GM23248 (cell line): ENCODE results near the gene TEPSIN. TPM values are rescaled to one million over a fixed set of nuclear protein-coding genes. Genes with fewer than 3 reads are reported as not detected.
A peak's percentile ranks its signal among the peaks of the same experiment; 100 is the strongest.

Experiments used
- DNase-seq: peaks from one replicate; pipeline ENCODE4 v3.0.0-alpha.2; 2015
- H2AFZ ChIP-seq: fragments of 200-600 bp; sonication (generic); 2 replicates; pipeline ENCODE4 v1.6.1; 2016; ENCODE audit warnings: antibody characterized with exemption
- H3F3A ChIP-seq: fragments of 200-600 bp; sonication (generic); 2 replicates; pipeline ENCODE4 v1.6.1; 2016; ENCODE audit warnings: mild to moderate bottlenecking, antibody characterized with exemption, mixed run types; ENCODE audit not compliant: insufficient read depth
- H3K27ac ChIP-seq: fragments of 200-600 bp; sonication (generic); 2 replicates; pipeline ENCODE4 v1.5.1; 2016; ENCODE audit warnings: mild to moderate bottlenecking
- H3K27me3 ChIP-seq: fragments of 200-600 bp; sonication (generic); replicated peaks from 2 replicates; pipeline ENCODE4 v1.6.1; 2016; ENCODE audit warnings: mild to moderate bottlenecking; ENCODE audit not compliant: insufficient read depth
- H3K36me3 ChIP-seq: fragments of 200-600 bp; sonication (generic); 2 replicates; pipeline ENCODE4 v1.6.1; 2016; ENCODE audit warnings: low read depth, mild to moderate bottlenecking
- H3K4me1 ChIP-seq: fragments of 200-600 bp; sonication (generic); 2 replicates; pipeline ENCODE4 v1.6.1; 2016; ENCODE audit warnings: mild to moderate bottlenecking; ENCODE audit not compliant: insufficient read depth
- H3K4me2 ChIP-seq: fragments of 200-600 bp; sonication (generic); one replicate; pipeline ENCODE4 v1.6.1; 2016; ENCODE audit warnings: mild to moderate bottlenecking; ENCODE audit not compliant: unreplicated experiment
- H3K4me3 ChIP-seq: fragments of 200-600 bp; sonication (generic); 2 replicates; pipeline ENCODE4 v1.5.1; 2016; ENCODE audit warnings: mild to moderate bottlenecking
- H3K79me2 ChIP-seq: fragments of 200-600 bp; sonication (generic); 2 replicates; pipeline ENCODE4 v1.6.1; 2016; ENCODE audit warnings: mild to moderate bottlenecking; ENCODE audit not compliant: insufficient read depth
- H3K9ac ChIP-seq: fragments of 200-600 bp; sonication (generic); 2 replicates; pipeline ENCODE4 v1.6.1; 2016; ENCODE audit warnings: mild to moderate bottlenecking
- H3K9me2 ChIP-seq: fragments of 200-600 bp; sonication (generic); 2 replicates; pipeline ENCODE4 v1.6.1; 2016; ENCODE audit warnings: mixed run types, mild to moderate bottlenecking, moderate library complexity; ENCODE audit not compliant: insufficient read depth
- H3K9me3 ChIP-seq: fragments of 200-600 bp; sonication (generic); one replicate; pipeline ENCODE4 v1.6.1; 2017; ENCODE audit warnings: low read depth
- H4K20me1 ChIP-seq: fragments of 200-600 bp; sonication (generic); 2 replicates; pipeline ENCODE4 v1.6.0; 2016; ENCODE audit not compliant: insufficient read depth
- EZH2 ChIP-seq: fragments of 200-600 bp; sonication (generic); IDR thresholded peaks from 2 replicates; pipeline ENCODE4 v1.6.1; 2018; ENCODE audit warnings: antibody characterized with exemption, mild to moderate bottlenecking; ENCODE audit not compliant: insufficient read depth, poor library complexity, severe bottlenecking
- EZH2phosphoT487 ChIP-seq: fragments of 200-600 bp; sonication (generic); IDR thresholded peaks from 2 replicates; pipeline ENCODE4 v1.6.1; 2018; ENCODE audit warnings: antibody characterized with exemption, moderate library complexity, mild to moderate bottlenecking, low read depth; ENCODE audit not compliant: insufficient read depth
- WGBS, 2 experiments: methylation state at CpG; one replicate each; pipeline ENCODE4 v1.1.6; 2015 to 2017; ENCODE audit warnings: low lambda C conversion rate in 2 of 2, low coverage in 1 of 2; ENCODE audit errors: missing lambda C conversion rate in 2 of 2; 5-methylcytosine and 5-hydroxymethylcytosine counted together
- in situ Hi-C: fragments of 300-500 bp; cut with MboI; formaldehyde crosslinking; loops from 2 replicates; pipeline ENCODE4 v1.15.0; 2020
- polyA plus RNA-seq: library from polyadenylated mRNA; unstranded; fragments of >200 nt; fragmentation: Nextera tagmentation; extraction: Ambion mirVana; gene quantifications from 2 replicates; pipeline ENCODE4 v1.2.1, GENCODE V29; 2016
- total RNA-seq: library from RNA; depleted of rRNA; stranded (reverse); fragments of >200 nt; shearing (Covaris generic); gene quantifications from 2 replicates; pipeline ENCODE4 v1.2.3, GENCODE V29; 2014

Gene TEPSIN
- total and polyA plus RNA-seq, 2 experiments from 2014 or later: 2.7 to 16.1 TPM

DNA sequence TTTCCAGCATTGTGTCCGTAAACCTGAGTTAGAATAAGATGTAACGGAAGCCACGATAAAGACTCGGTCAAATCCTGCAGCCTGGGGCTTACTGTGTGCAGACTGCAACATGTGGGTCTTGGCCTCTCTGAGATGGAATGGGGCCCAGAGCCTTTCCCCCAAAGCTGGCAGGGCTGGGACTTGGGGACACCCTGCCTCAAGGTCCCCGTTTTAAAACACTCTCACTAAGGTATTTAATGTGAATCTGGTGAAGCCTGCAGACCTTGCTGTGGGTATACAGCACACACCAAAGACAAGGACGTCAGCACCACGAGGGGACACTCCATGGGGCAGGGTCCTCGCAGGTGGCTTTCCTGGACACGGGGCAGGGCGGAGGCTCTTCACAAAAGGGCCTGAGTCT is 2.3 kb upstream of the TEPSIN start:
- no peaks in the 10 kb centered on the region for H3K9me3 ChIP-seq
- no peaks in the 10 kb centered on the region for H3F3A ChIP-seq
- H3K4me2 ChIP-seq: no peak overlapping the region
- H2AFZ ChIP-seq: no peak overlapping the region
- no peak for DNase-seq
- in situ Hi-C loops: no loop called here
- peaks cover 52% of the 10 kb centered on the region for H3K79me2 ChIP-seq
- no peak overlapping the region for H3K4me3 ChIP-seq
- H3K27ac ChIP-seq: no peak overlapping the region
- no peaks in the 10 kb centered on the region for H4K20me1 ChIP-seq
- H3K27me3 ChIP-seq: no peaks in the 10 kb centered on the region
- 78% methylated on average over 10 of the region's 10 CpGs for WGBS, 2 experiments
- peaks cover 4% of the 10 kb centered on the region; the same call in 1 of the 2 replicates for H3K36me3 ChIP-seq
- TF ChIP-seq EZH2phosphoT487 (no peak), EZH2 (no peak)
- peaks cover 7% of the 10 kb centered on the region for H3K4me1 ChIP-seq
- no peaks in the 10 kb centered on the region for H3K9me2 ChIP-seq
- no peak overlapping the region for H3K9ac ChIP-seq

DNA sequence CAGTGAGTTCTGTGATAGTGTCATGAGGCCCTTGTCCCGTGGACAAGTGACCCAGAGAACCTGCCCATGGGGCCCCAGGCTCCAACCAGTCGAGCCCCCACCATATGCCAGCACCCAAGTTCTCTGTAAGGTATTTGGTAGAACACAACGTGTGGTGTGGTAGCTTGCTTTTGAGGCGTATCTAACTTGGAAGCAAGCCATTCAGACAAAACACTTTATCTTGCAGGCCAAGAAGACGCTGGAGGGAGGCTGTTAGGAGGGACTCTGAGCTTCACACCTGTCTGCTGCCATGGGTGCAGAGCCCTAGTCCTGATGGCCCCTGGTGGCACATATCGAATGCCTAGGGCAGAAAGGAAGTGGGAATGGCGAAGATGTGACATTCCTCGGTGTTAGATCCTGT is 1.9 kb upstream of the TEPSIN start:
- Histone ChIP-seq H3K4me3 (0 out of 2 replicates have a peak overlapping the region, but pooled peaks have one; percentile 91), H3K9ac (no peak overlapping the region), H3K27ac (no peak overlapping the region), H3F3A (no peaks in the 10 kb centered on the region), H2AFZ (no peak overlapping the region), H3K79me2 (peaks cover 57% of the 10 kb centered on the region), H3K27me3 (no peaks in the 10 kb centered on the region), H3K4me2 (peak overlapping the region; percentile 84), H3K9me3 (no peaks in the 10 kb centered on the region), H3K4me1 (peaks cover 7% of the 10 kb centered on the region), H4K20me1 (no peaks in the 10 kb centered on the region), H3K9me2 (no peaks in the 10 kb centered on the region), H3K36me3 (peaks cover 4% of the 10 kb centered on the region; the same call in 1 of the 2 replicates)
- no peak for DNase-seq
- no peak for TF ChIP-seq EZH2phosphoT487
- TF ChIP-seq EZH2: no peak
- in situ Hi-C loops: no loop called here
- 66 to 70% methylated on average over 8 of the region's 8 CpGs for WGBS, 2 experiments

DNA sequence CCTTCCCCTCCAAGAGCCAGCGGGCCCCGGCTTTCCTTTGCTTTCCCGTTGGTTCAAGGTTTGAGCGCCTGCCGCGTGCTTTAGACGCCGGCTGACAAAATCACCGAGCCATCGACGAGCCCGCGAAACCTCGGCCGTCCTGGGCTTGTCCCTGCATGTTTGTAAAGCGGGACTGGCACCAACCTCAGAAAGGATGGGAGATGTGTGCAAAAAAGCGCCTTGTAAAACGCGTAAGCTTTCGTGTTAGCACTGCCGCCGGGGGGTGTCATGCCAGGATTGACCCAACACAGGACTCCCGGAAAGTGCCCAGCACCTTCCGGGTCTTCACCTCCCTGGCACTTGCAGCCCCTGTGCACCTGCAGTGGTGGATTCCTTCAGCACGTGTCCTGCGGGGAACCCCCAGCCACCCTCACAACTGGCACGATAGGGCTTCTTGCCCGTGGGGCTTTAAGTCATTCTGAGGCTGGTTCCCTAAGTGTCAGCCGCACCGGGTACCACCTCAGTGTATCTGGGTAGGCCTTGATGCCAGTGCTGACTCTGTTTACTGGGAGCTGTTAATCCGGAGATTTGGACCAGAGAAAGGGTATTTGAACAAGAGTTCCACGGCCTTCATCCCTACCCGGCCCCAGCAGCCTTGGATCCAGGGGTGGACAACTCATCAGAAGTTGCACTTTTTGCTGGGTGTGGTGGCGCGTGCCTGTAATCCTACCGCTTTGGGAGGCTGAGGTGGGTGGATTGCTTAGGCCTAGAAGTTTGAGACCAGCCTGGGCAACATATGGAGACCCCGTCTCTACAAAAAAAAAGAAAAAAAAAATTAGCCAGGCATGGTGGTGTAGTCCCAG is 1.1 kb upstream of the TEPSIN start:
- peak overlapping the region; percentile 49 for H2AFZ ChIP-seq
- H3K9me2 ChIP-seq: no peaks in the 10 kb centered on the region
- in situ Hi-C loops: no loop called here
- TF ChIP-seq EZH2phosphoT487: no peak
- TF ChIP-seq EZH2: no peak
- H3K79me2 ChIP-seq: peaks cover 60% of the 10 kb centered on the region
- peak overlapping the region; percentile 56 for H3K27ac ChIP-seq
- no peaks in the 10 kb centered on the region for H4K20me1 ChIP-seq
- peak; percentile 68 for DNase-seq
- H3K4me1 ChIP-seq: peaks cover 7% of the 10 kb centered on the region
- peak overlapping the region; percentile 87 for H3K9ac ChIP-seq
- peaks cover 4% of the 10 kb centered on the region; the same call in 1 of the 2 replicates for H3K36me3 ChIP-seq
- H3K4me3 ChIP-seq: peak overlapping the region; percentile 91
- H3K27me3 ChIP-seq: no peaks in the 10 kb centered on the region
- peak overlapping the region; percentile 84 for H3K4me2 ChIP-seq
- 15 to 19% methylated on average over 36 to 37 of the region's 37 CpGs for WGBS, 2 experiments
- H3K9me3 ChIP-seq: no peaks in the 10 kb centered on the region
- H3F3A ChIP-seq: no peaks in the 10 kb centered on the region

DNA sequence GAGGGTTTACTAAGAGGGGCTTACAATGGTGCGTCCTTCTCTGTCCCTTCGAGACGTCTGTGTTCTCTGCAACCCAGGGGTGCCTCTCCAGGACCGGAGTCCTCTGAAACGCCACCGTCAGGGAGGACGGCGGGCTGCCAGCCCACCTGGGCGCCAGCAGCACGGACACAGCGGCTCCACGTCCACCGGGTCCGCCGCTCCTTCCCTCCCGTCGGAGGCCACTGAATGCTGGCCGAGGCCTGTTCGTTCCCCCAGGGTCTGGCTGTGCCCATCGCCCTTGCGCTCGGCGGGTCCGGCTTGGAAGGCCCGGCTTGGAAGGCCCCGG is 403 bp downstream of the TEPSIN start:
- 0 to 1% methylated on average over 26 of the region's 26 CpGs for WGBS, 2 experiments
- H3K4me3 ChIP-seq: peak overlapping the region; percentile 91
- H3K36me3 ChIP-seq: peaks cover 4% of the 10 kb centered on the region; the same call in 1 of the 2 replicates
- peaks cover 60% of the 10 kb centered on the region for H3K79me2 ChIP-seq
- H3K9me3 ChIP-seq: no peaks in the 10 kb centered on the region
- H3K4me2 ChIP-seq: peak overlapping the region; percentile 94
- peak overlapping the region; percentile 56 for H2AFZ ChIP-seq
- H3K9me2 ChIP-seq: no peaks in the 10 kb centered on the region
- peak overlapping the region; percentile 17 for H3K27ac ChIP-seq
- TF ChIP-seq EZH2: no peak
- no peak for TF ChIP-seq EZH2phosphoT487
- no peaks in the 10 kb centered on the region for H3F3A ChIP-seq
- no peaks in the 10 kb centered on the region for H4K20me1 ChIP-seq
- H3K4me1 ChIP-seq: peaks cover 7% of the 10 kb centered on the region
- no peaks in the 10 kb centered on the region for H3K27me3 ChIP-seq
- in situ Hi-C loops: no loop called here
- peak overlapping the region; percentile 88 for H3K9ac ChIP-seq
- no peak for DNase-seq
